DOHH2 (cell line): Measurements from ENCODE around the gene MYO1H.

ENCODE experiments used
- H3F3A ChIP-seq: fragments of 200-600 bp; sonication (generic), shearing (Covaris generic); 2 replicates; pipeline ENCODE4 v1.6.0; 2016; ENCODE audit warnings: antibody characterized with exemption, mild to moderate bottlenecking; ENCODE audit not compliant: control insufficient read depth, insufficient read depth
- H3K27ac ChIP-seq: fragments of 200-600 bp; sonication (generic); 2 replicates; pipeline ENCODE4 v1.5.1; 2014; ENCODE audit warnings: low read depth, mild to moderate bottlenecking, low read length, moderate library complexity
- H3K27me3 ChIP-seq: fragments of 200-600 bp; sonication (generic); 2 replicates; pipeline ENCODE4 v1.6.1; 2014; ENCODE audit warnings: mild to moderate bottlenecking, low read length, mixed read lengths; ENCODE audit not compliant: control insufficient read depth
- H3K36me3 ChIP-seq: fragments of 200-600 bp; sonication (generic); 2 replicates; pipeline ENCODE4 v1.6.1; 2014; ENCODE audit warnings: mild to moderate bottlenecking, low read length, moderate library complexity, mixed read lengths; ENCODE audit not compliant: control insufficient read depth
- H3K4me1 ChIP-seq: fragments of 200-600 bp; sonication (generic); 2 replicates; pipeline ENCODE4 v1.6.1; 2014; ENCODE audit warnings: mild to moderate bottlenecking, low read length, mixed read lengths; ENCODE audit not compliant: control insufficient read depth
- H3K4me2 ChIP-seq: fragments of 200-600 bp; sonication (generic); 2 replicates; pipeline ENCODE4 v1.6.0; 2014; ENCODE audit warnings: mild to moderate bottlenecking, low read length, moderate library complexity
- H3K4me3 ChIP-seq: fragments of 200-600 bp; sonication (generic); 2 replicates; pipeline ENCODE4 v1.5.1; 2014; ENCODE audit warnings: mild to moderate bottlenecking, low read length, mixed read lengths
- H3K79me2 ChIP-seq: fragments of 200-600 bp; sonication (generic); 2 replicates; pipeline ENCODE4 v1.6.1; 2014; ENCODE audit warnings: mild to moderate bottlenecking, low read length, mixed read lengths; ENCODE audit not compliant: control insufficient read depth
- H3K9me2 ChIP-seq: fragments of 200-600 bp; sonication (generic); replicated peaks from 2 replicates; pipeline ENCODE4 v1.6.1; 2014; ENCODE audit warnings: mild to moderate bottlenecking, low read length, mixed read lengths; ENCODE audit not compliant: control insufficient read depth
- H3K9me3 ChIP-seq: fragments of 200-600 bp; sonication (generic); 2 replicates; pipeline ENCODE4 v1.6.1; 2014; ENCODE audit warnings: antibody characterized with exemption, low read length, mixed read lengths; ENCODE audit not compliant: control insufficient read depth, insufficient read depth
- H4K20me1 ChIP-seq: fragments of 200-600 bp; sonication (generic); 2 replicates; pipeline ENCODE4 v1.6.0; 2014; ENCODE audit warnings: low read depth, mild to moderate bottlenecking, antibody characterized with exemption, low read length, moderate library complexity; ENCODE audit not compliant: control insufficient read depth, insufficient read depth
- CTCF ChIP-seq: fragments of 200-600 bp; sonication (generic); IDR thresholded peaks from one replicate; pipeline ENCODE4 v1.5.1; 2014; ENCODE audit warnings: antibody characterized with exemption, mild to moderate bottlenecking, low read depth, low read length; ENCODE audit not compliant: poor library complexity, severe bottlenecking
- EZH2phosphoT487 ChIP-seq: fragments of 200-600 bp; sonication (generic); IDR thresholded peaks from 2 replicates; pipeline ENCODE4 v1.6.1; 2017; ENCODE audit warnings: borderline replicate concordance, mild to moderate bottlenecking, antibody characterized with exemption, low read length, moderate library complexity, mixed read lengths

MYO1H gene

GRCh38 chr12:109493090-109493489 is 145.4 kb downstream of the MYO1H start:
- TF ChIP-seq CTCF (no peak), EZH2phosphoT487 (no peak)
- H3K4me2 ChIP-seq, result no peak overlapping the region
- no peaks in the 10 kb centered on the region for H3K9me2 ChIP-seq
- H4K20me1 ChIP-seq, result no peaks in the 10 kb centered on the region
- peaks cover 39% of the 10 kb centered on the region for H3K36me3 ChIP-seq
- no peaks in the 10 kb centered on the region for H3K4me1 ChIP-seq
- H3K79me2 ChIP-seq, result no peaks in the 10 kb centered on the region
- H3K4me3 ChIP-seq, result no peak overlapping the region
- H3K9me3 ChIP-seq, result no peaks in the 10 kb centered on the region
- H3K27ac ChIP-seq, result no peak overlapping the region
- no peaks in the 10 kb centered on the region for H3F3A ChIP-seq
- no peaks in the 10 kb centered on the region for H3K27me3 ChIP-seq

DNA sequence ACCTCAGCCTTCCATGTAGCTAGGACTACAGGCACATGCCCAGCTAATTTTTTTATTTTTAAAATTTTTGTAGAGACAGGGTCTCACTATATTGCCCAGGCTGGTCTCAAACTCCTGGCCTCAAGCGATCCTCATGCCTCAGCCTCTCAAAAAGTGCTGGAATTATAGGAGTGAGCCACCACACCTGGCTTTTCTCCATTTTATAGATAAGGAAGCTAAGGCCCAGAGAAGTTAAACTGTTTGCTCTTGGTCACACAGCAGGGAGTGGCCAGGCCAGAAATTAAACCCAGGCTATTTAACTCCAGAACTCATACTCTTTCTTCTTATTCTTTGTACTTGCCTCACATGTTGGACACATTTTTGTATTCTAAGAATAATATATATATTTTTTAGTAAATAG is 146.2 kb downstream of the MYO1H start:
- no peaks in the 10 kb centered on the region for H3K9me3 ChIP-seq
- H3K4me1 ChIP-seq, result no peaks in the 10 kb centered on the region
- no peaks in the 10 kb centered on the region for H3K27me3 ChIP-seq
- H3K27ac ChIP-seq, result no peak overlapping the region
- no peaks in the 10 kb centered on the region for H4K20me1 ChIP-seq
- TF ChIP-seq EZH2phosphoT487 (no peak), CTCF (no peak)
- H3K79me2 ChIP-seq, result no peaks in the 10 kb centered on the region
- peaks cover 33% of the 10 kb centered on the region for H3K36me3 ChIP-seq
- no peak overlapping the region for H3K4me3 ChIP-seq
- H3F3A ChIP-seq, result no peaks in the 10 kb centered on the region
- H3K4me2 ChIP-seq, result no peak overlapping the region
- H3K9me2 ChIP-seq, result no peaks in the 10 kb centered on the region

DNA sequence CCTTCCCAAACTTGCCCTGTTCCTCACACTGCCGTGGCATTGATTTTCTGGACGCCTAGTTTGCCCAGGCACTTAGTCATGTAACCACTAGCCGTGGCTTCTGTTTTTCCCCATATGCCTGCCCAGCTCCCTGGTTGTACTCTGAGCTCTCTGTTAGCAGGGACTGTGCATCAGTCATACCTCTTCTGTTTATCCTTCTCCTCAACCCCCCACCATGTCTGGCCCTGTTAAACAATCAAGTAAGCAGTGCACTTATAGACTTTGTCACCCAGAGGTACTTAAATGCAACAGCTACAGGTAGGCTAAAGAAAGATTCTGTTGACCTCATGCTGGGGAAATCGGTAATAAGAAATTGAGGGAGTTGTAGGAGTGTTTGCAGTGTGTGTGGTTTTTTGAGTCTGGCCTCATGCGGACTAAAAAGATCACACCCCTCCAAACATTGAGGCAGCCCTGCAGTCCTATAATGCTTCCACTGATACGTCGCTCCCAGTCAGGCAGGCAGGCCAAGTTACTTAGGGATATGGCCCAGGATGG is 146.7 kb downstream of the MYO1H start:
- Histone ChIP-seq H3F3A (no peaks in the 10 kb centered on the region), H3K9me3 (no peaks in the 10 kb centered on the region), H3K4me2 (no peak overlapping the region), H4K20me1 (no peaks in the 10 kb centered on the region), H3K36me3 (peaks cover 31% of the 10 kb centered on the region), H3K27me3 (no peaks in the 10 kb centered on the region), H3K27ac (no peak overlapping the region), H3K4me1 (no peaks in the 10 kb centered on the region), H3K9me2 (no peaks in the 10 kb centered on the region), H3K4me3 (no peak overlapping the region), H3K79me2 (no peaks in the 10 kb centered on the region)
- TF ChIP-seq CTCF (no peak), EZH2phosphoT487 (no peak)
